K562 treated with DMSO at 1 percent for 4 hours (cell line): ENCODE results near the gene PTPN20. TPM values are rescaled to one million over a fixed set of nuclear protein-coding genes. Genes with fewer than 3 reads are reported as not detected.

Source experiments
- total RNA-seq: library from RNA; unstranded; fragments of 300-600 nt; gene quantifications from 2 replicates; pipeline ENCODE4 v1.2.3, GENCODE V29; 2022; ENCODE audit not compliant: insufficient read depth

The PTPN20 gene
- not detected in 2 replicates for total RNA-seq

GRCh38 chr10:46911144-46911876 is at the start of gene PTPN20:
Gene PTPN20, plus strand, starts transcription at chr10:46911428. Its CDS starts 21,072 bp downstream, at chr10:46932500.

